BE2C (cell line): ENCODE results near the gene HIVEP3.

ENCODE experiments used
- DNase-seq: peaks from one replicate; pipeline ENCODE4 v3.0.0-alpha.2; 2020
- H3K27me3 ChIP-seq: fragments of 250-450 bp; sonication (Bioruptor Pico); 2 replicates; pipeline ENCODE4 v1.5.1; 2020; ENCODE audit warnings: mild to moderate bottlenecking
- H3K36me3 ChIP-seq: fragments of 250-450 bp; sonication (Bioruptor Pico); 2 replicates; pipeline ENCODE4 v1.5.1; 2020; ENCODE audit warnings: mild to moderate bottlenecking
- H3K4me1 ChIP-seq: fragments of 250-450 bp; sonication (Bioruptor Pico); 2 replicates; pipeline ENCODE4 v1.5.1; 2020
- H3K4me3 ChIP-seq: 2 replicates; pipeline ENCODE4 v1.5.1; 2011; ENCODE audit warnings: low read depth, low read length
- H3K9me3 ChIP-seq: fragments of 250-450 bp; sonication (Bioruptor Pico); 2 replicates; pipeline ENCODE4 v1.5.1; 2020
- CTCF ChIP-seq: IDR thresholded peaks from 2 replicates; pipeline ENCODE4 v1.5.1; 2012; ENCODE audit warnings: mild to moderate bottlenecking, low read depth, low read length

The HIVEP3 gene

GRCh38 chr1:41547781-41548560 lies 370.8 kb downstream of the HIVEP3 start:
- H3K9me3 ChIP-seq, result no peaks in the 10 kb centered on the region
- H3K36me3 ChIP-seq, result no peaks in the 10 kb centered on the region
- DNase-seq, result no peak
- H3K4me1 ChIP-seq, result no peaks in the 10 kb centered on the region
- no peak for TF ChIP-seq CTCF
- H3K4me3 ChIP-seq, result no peak overlapping the region
- H3K27me3 ChIP-seq, result no peaks in the 10 kb centered on the region

GRCh38 chr1:41547336-41547735 lies 371.4 kb downstream of the HIVEP3 start:
- Histone ChIP-seq H3K4me1 (no peaks in the 10 kb centered on the region), H3K4me3 (no peak overlapping the region), H3K36me3 (no peaks in the 10 kb centered on the region), H3K9me3 (no peaks in the 10 kb centered on the region), H3K27me3 (no peaks in the 10 kb centered on the region)
- TF ChIP-seq CTCF, result no peak
- no peak for DNase-seq

- H3K4me1 ChIP-seq, result no peaks in the 10 kb centered on the region
- no peaks in the 10 kb centered on the region for H3K27me3 ChIP-seq
- no peaks in the 10 kb centered on the region for H3K9me3 ChIP-seq
- H3K36me3 ChIP-seq, result no peaks in the 10 kb centered on the region
- H3K4me3 ChIP-seq, result no peak overlapping the region
- DNase-seq, result no peak
- TF ChIP-seq CTCF, result no peak
Measured at GRCh38 chr1:41546833-41547135, 371.9 kb downstream of the HIVEP3 start.

- no peaks in the 10 kb centered on the region for H3K36me3 ChIP-seq
- no peak for DNase-seq
- no peaks in the 10 kb centered on the region for H3K27me3 ChIP-seq
- H3K9me3 ChIP-seq, result no peaks in the 10 kb centered on the region
- H3K4me1 ChIP-seq, result no peaks in the 10 kb centered on the region
- TF ChIP-seq CTCF, result no peak
- no peak overlapping the region for H3K4me3 ChIP-seq
Measured at GRCh38 chr1:41545996-41546832, 372.5 kb downstream of the HIVEP3 start.

- H3K36me3 ChIP-seq, result no peaks in the 10 kb centered on the region
- H3K4me3 ChIP-seq, result no peak overlapping the region
- no peak for TF ChIP-seq CTCF
- DNase-seq, result no peak
- H3K4me1 ChIP-seq, result no peaks in the 10 kb centered on the region; the same call in 1 of the 2 replicates
- H3K27me3 ChIP-seq, result no peaks in the 10 kb centered on the region
- no peaks in the 10 kb centered on the region for H3K9me3 ChIP-seq
Measured at GRCh38 chr1:41542196-41542930, 376.4 kb downstream of the HIVEP3 start.

GRCh38 chr1:41541592-41541952 lies 377.1 kb downstream of the HIVEP3 start:
- H3K27me3 ChIP-seq, result no peaks in the 10 kb centered on the region
- H3K4me1 ChIP-seq, result no peaks in the 10 kb centered on the region; the same call in 1 of the 2 replicates
- H3K9me3 ChIP-seq, result no peaks in the 10 kb centered on the region
- no peak overlapping the region for H3K4me3 ChIP-seq
- no peaks in the 10 kb centered on the region for H3K36me3 ChIP-seq
- no peak for TF ChIP-seq CTCF
- no peak for DNase-seq
